OCI-LY1 (cell line): ENCODE results near the gene CD248.

ENCODE experiments used
- H2AFZ ChIP-seq: fragments of 200-600 bp; sonication (generic), shearing (Covaris generic); 2 replicates; pipeline ENCODE4 v1.6.0; 2014; ENCODE audit warnings: antibody characterized with exemption, mild to moderate bottlenecking, low read length
- H3F3A ChIP-seq: fragments of 200-600 bp; sonication (generic), shearing (Covaris generic); 2 replicates; pipeline ENCODE4 v1.6.0; 2014; ENCODE audit warnings: mild to moderate bottlenecking, antibody characterized with exemption, low read length, moderate library complexity; ENCODE audit not compliant: insufficient read depth
- H3K27ac ChIP-seq: fragments of 200-600 bp; sonication (generic); 2 replicates; pipeline ENCODE4 v1.5.1; 2014; ENCODE audit warnings: low read length, mixed run types, mild to moderate bottlenecking, low read depth; ENCODE audit not compliant: poor library complexity, severe bottlenecking
- H3K27me3 ChIP-seq: fragments of 200-600 bp; sonication (generic); 2 replicates; pipeline ENCODE4 v1.6.0; 2014; ENCODE audit warnings: antibody characterized with exemption, mild to moderate bottlenecking, low read length, moderate library complexity; ENCODE audit not compliant: insufficient read depth
- H3K36me3 ChIP-seq: fragments of 200-600 bp; sonication (generic); 2 replicates; pipeline ENCODE4 v1.6.1; 2014; ENCODE audit warnings: mild to moderate bottlenecking, antibody characterized with exemption, low read length, moderate library complexity, mixed read lengths; ENCODE audit not compliant: insufficient read depth
- H3K4me1 ChIP-seq: fragments of 200-600 bp; sonication (generic); 2 replicates; pipeline ENCODE4 v1.5.1; 2014; ENCODE audit warnings: mild to moderate bottlenecking, low read length, moderate library complexity; ENCODE audit not compliant: insufficient read depth, severe bottlenecking
- H3K4me2 ChIP-seq: fragments of 200-600 bp; sonication (generic), shearing (Covaris generic); 2 replicates; pipeline ENCODE4 v1.6.1; 2014; ENCODE audit warnings: low read length
- H3K4me3 ChIP-seq: fragments of 200-600 bp; sonication (generic); 2 replicates; pipeline ENCODE4 v1.5.1; 2014; ENCODE audit warnings: low read length, low read depth, mild to moderate bottlenecking, mixed read lengths; ENCODE audit not compliant: poor library complexity, severe bottlenecking
- H3K79me2 ChIP-seq: fragments of 200-600 bp; shearing (Covaris generic); 2 replicates; pipeline ENCODE4 v1.6.1; 2016; ENCODE audit warnings: mixed run types, low read length, mixed read lengths; ENCODE audit not compliant: insufficient read depth
- H3K9ac ChIP-seq: fragments of 200-600 bp; sonication (generic), shearing (Covaris generic); 2 replicates; pipeline ENCODE4 v1.6.1; 2014; ENCODE audit warnings: mild to moderate bottlenecking, low read length, mixed read lengths
- H3K9me2 ChIP-seq: fragments of 200-600 bp; sonication (generic), shearing (Covaris generic); 2 replicates; pipeline ENCODE4 v1.6.1; 2014; ENCODE audit warnings: low read depth, mild to moderate bottlenecking, low read length, mixed read lengths
- H3K9me3 ChIP-seq: fragments of 200-600 bp; shearing (Covaris generic); 2 replicates; pipeline ENCODE4 v1.6.1; 2014; ENCODE audit warnings: low read length, mixed read lengths
- H4K20me1 ChIP-seq: fragments of 200-600 bp; sonication (generic), shearing (Covaris generic); 2 replicates; pipeline ENCODE4 v1.6.0; 2016; ENCODE audit warnings: mild to moderate bottlenecking, low read length; ENCODE audit not compliant: insufficient read depth
- CTCF ChIP-seq: fragments of 200-600 bp; sonication (generic), shearing (Covaris generic); IDR thresholded peaks from 2 replicates; pipeline ENCODE4 v1.5.1; 2017; ENCODE audit warnings: mild to moderate bottlenecking, antibody characterized with exemption, low read length, moderate library complexity, mixed read lengths
- EZH2 ChIP-seq: fragments of 200-600 bp; sonication (generic), shearing (Covaris generic); IDR thresholded peaks from 2 replicates; pipeline ENCODE4 v1.8.0; 2017; ENCODE audit warnings: borderline replicate concordance, mixed run types, mild to moderate bottlenecking, antibody characterized with exemption, low read length, moderate library complexity, mixed read lengths

The CD248 gene

GRCh38 chr11:66310324-66310723 is 6.5 kb downstream of the CD248 start:
- Histone ChIP-seq H3K9me3 (no peaks in the 10 kb centered on the region), H3K4me1 (peaks cover 8% of the 10 kb centered on the region)

GRCh38 chr11:66309475-66309874 is 7.4 kb downstream of the CD248 start:
- Histone ChIP-seq H3F3A (no peaks in the 10 kb centered on the region), H3K9ac (no peak overlapping the region), H3K4me2 (no peak overlapping the region), H3K9me3 (no peaks in the 10 kb centered on the region), H3K4me1 (peaks cover 8% of the 10 kb centered on the region), H4K20me1 (no peaks in the 10 kb centered on the region), H3K27ac (no peak overlapping the region), H3K79me2 (no peaks in the 10 kb centered on the region), H2AFZ (no peak overlapping the region), H3K27me3 (peaks cover 4% of the 10 kb centered on the region; the same call in 1 of the 2 replicates), H3K36me3 (no peaks in the 10 kb centered on the region), H3K9me2 (no peaks in the 10 kb centered on the region), H3K4me3 (no peak overlapping the region)
- no peak for TF ChIP-seq CTCF
- no peak for TF ChIP-seq EZH2

More at GRCh38 chr11:66310324-66310723, 6.5 kb downstream of the CD248 start:
- Histone ChIP-seq H3K27me3 (peaks cover 4% of the 10 kb centered on the region; the same call in 1 of the 2 replicates), H3F3A (no peaks in the 10 kb centered on the region), H3K27ac (no peak overlapping the region), H3K4me3 (no peak overlapping the region), H3K9me2 (no peaks in the 10 kb centered on the region), H4K20me1 (no peaks in the 10 kb centered on the region), H2AFZ (no peak overlapping the region), H3K36me3 (no peaks in the 10 kb centered on the region), H3K4me2 (no peak overlapping the region), H3K9ac (no peak overlapping the region), H3K79me2 (no peaks in the 10 kb centered on the region)
- TF ChIP-seq EZH2 (no peak), CTCF (no peak)

- Histone ChIP-seq H3K9me3 (no peaks in the 10 kb centered on the region), H4K20me1 (no peaks in the 10 kb centered on the region), H3K27me3 (peaks cover 13% of the 10 kb centered on the region; the same call in 1 of the 2 replicates), H3K4me1 (no peaks in the 10 kb centered on the region), H3F3A (no peaks in the 10 kb centered on the region), H3K79me2 (no peaks in the 10 kb centered on the region), H3K9ac (no peak overlapping the region), H3K36me3 (no peaks in the 10 kb centered on the region), H3K27ac (no peak overlapping the region), H2AFZ (no peak overlapping the region), H3K4me3 (no peak overlapping the region), H3K4me2 (no peak overlapping the region), H3K9me2 (no peaks in the 10 kb centered on the region)
- TF ChIP-seq EZH2 (no peak), CTCF (no peak)
Observed at GRCh38 chr11:66302656-66303055, 14.2 kb downstream of the CD248 start.
